ENCODE measurements around the gene MRPL39.

The MRPL39 gene

DNA sequence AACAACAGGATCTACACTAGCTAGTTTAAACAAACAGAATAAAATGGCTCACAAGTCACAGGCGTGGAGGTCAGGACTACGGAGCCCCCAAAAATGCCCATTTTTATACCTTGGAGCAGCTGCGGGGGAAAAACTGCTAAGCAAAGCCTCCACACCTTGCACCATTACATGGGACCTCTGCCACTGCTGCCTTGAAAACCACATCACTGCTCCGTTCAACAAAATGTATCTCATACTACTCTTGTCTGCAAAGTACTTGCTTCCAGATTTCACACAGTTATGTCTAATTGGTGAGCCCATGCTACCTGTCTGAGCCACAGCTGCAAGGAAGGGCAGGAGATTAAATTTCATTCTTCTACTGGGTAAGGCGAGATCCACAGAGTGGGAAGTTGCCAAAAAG, 24.4 kb downstream of the MRPL39 start:
- no peak overlapping the region for H3K27ac ChIP-seq
- no peak for TF ChIP-seq ZFX (IDR thresholded peaks at IDR 0.05; ENCODE audit: borderline replicate concordance)
- TF ChIP-seq, protein P1, sequence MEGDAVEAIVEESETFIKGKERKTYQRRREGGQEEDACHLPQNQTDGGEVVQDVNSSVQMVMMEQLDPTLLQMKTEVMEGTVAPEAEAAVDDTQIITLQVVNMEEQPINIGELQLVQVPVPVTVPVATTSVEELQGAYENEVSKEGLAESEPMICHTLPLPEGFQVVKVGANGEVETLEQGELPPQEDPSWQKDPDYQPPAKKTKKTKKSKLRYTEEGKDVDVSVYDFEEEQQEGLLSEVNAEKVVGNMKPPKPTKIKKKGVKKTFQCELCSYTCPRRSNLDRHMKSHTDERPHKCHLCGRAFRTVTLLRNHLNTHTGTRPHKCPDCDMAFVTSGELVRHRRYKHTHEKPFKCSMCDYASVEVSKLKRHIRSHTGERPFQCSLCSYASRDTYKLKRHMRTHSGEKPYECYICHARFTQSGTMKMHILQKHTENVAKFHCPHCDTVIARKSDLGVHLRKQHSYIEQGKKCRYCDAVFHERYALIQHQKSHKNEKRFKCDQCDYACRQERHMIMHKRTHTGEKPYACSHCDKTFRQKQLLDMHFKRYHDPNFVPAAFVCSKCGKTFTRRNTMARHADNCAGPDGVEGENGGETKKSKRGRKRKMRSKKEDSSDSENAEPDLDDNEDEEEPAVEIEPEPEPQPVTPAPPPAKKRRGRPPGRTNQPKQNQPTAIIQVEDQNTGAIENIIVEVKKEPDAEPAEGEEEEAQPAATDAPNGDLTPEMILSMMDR (IDR thresholded peaks at IDR 0.05) = no peak

DNA sequence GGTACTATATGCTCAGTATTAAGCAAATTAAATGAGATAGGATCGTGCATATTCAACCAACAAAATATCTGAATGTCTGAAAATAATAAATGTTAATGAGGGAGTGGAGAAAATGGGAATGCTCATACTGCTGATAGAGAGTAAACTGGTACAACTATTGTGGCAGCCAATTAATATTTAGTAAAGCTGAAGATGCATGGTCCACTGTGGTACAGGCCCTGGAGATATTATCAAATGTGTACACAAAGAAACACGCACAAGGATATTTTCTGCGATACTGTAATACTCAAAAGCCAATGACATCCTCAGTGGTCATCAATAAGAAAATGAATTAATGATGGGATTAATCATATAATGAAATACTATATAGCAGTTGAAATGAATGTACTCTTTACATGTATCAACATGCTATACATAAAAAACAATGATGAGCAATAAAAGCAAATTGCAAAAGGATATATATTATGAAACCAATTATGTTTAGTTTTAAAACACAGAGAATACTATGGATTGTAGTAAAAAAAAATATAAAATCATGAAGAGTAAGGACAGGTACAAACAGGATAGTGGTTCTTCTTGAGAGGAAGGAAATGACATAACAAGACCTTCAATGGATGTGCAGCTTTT, 25.0 kb downstream of the MRPL39 start:
- TF ChIP-seq, protein P1 (IDR thresholded peaks at IDR 0.05) = no peak
- TF ChIP-seq ZFX (IDR thresholded peaks at IDR 0.05; ENCODE audit: borderline replicate concordance) = no peak
- no peak overlapping the region for H3K27ac ChIP-seq

DNA sequence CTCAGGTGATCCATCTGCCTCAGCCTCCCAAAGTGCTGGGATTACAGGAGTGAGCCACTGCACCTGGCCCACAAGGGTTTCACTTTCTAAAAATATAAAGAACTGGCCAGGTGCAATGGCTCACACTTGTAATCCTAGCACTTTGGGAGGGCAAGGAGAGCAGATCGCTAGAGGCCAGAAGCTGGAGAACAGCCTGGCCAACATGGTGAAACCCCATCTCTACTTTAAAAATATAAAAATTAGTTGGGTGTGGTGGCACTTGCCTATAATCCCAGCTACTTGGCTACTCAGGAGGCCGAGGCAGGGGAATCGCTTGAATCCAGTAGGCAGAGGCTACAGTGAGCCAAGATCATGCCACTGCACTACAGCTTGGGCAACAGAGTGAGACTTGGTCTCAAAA, 25.7 kb downstream of the MRPL39 start:
- TF ChIP-seq, protein P1 (IDR thresholded peaks at IDR 0.05) = no peak
- no peak for TF ChIP-seq ZFX (IDR thresholded peaks at IDR 0.05; ENCODE audit: borderline replicate concordance)
- no peak overlapping the region for H3K27ac ChIP-seq

DNA sequence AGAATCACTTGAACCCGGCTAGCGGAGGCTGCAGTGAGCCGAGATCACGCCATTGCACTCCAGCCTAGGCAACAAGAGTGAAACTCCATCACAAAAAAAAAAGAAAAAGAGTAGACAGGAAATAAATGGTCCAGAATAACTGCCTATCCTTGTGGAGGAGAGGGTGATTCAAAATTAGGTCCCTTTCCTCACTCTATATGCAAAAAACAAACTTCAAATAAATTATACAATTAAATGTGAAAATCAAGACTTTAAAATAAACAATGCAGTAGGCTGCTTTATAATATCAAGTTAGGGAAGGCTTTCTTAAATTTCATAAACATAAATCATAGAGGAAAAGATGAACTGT, 26.4 kb downstream of the MRPL39 start:
- TF ChIP-seq, protein P1 (IDR thresholded peaks at IDR 0.05) = no peak
- TF ChIP-seq ZFX (IDR thresholded peaks at IDR 0.05; ENCODE audit: borderline replicate concordance) = no peak

DNA sequence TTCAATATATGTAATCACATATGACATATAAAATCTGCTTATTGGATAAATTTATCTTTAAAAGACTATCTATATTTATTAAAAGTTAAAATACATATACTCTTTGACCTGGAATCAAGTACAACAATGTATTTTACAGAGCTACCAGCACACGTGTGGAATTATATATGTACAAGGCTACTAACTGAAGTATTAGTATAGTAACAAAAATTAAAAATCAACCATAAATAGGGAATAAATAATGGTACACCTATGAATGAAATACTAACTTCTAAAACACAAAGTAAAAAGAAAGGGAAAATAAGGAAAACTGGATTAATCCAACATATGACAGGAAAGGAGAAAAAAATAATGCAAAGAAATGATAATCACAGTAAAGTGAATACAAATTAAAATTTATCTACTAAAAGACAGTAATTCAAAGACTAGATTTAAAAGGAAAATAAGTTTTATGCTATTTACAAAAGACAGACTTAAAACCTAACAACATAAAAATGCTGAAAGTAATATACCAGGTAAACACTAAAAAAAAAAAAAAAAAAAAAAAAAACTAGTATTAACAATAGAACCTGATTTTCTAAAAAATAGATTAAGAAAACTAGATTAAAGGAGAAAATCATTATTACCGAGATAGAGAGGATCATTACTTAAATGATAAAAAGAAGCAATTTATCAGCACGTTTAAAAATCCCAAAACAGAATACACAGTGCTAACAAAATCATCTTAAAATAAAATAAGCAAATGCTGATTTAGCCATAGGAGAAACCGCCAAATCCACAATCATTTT, 27.9 kb downstream of the MRPL39 start:
- TF ChIP-seq ZFX (IDR thresholded peaks at IDR 0.05; ENCODE audit: borderline replicate concordance) = no peak
- TF ChIP-seq, protein P1 (IDR thresholded peaks at IDR 0.05) = no peak
- H3K27ac ChIP-seq = no peak overlapping the region

More for the DNA sequence above, 26.4 kb downstream of the MRPL39 start:
- no peak overlapping the region for H3K27ac ChIP-seq

DNA sequence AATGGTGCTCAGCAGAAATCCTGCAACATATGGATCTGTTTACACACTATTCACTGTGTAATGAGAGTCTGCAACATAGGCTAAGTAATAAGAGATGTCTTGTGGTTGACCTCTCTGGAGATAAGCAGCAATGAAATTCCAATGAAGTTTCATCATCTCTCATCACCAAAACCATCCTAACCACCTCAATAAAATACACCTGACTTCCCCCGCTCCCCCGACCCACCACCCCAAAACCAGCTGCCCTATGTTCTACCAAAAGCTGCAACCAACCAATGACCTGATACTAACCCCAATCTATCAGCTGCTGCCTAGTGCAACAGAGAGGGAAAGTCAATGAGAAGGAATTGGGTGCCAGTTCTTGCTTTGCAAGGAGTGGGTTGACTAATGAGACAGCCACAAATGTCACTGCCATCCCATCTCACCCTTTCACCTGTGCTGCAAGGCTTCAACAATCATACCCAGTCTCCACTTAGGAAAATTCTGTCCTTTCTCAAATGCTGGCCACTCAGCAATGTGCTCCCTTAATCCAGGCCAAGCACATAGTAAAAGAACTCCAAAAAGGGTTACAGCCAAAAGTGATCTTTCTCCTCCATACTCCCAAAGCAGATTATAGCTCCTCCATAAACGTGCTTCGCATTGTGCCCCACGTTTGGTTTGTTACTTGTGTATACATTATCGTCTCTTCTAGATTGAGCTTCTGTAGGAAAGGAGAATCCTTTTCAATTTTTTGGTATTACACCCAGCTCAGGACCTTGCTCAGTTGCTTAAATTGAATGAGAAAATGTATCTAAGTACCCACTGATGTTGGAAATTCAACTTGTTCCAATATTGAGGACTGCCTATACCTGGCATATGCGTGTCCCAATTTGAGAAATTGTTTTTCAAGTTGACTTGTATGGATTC, 29.0 kb downstream of the MRPL39 start:
- TF ChIP-seq ZFX (IDR thresholded peaks at IDR 0.05; ENCODE audit: borderline replicate concordance) = no peak
- TF ChIP-seq, protein P1 (IDR thresholded peaks at IDR 0.05) = no peak
- no peak overlapping the region for H3K27ac ChIP-seq
